ENCODE results near the gene TREX2. TPM values are rescaled to one million over a fixed set of nuclear protein-coding genes. Genes with fewer than 3 reads are reported as not detected.

The TREX2 gene
- total RNA-seq, 1 donor from 2014 or later: 1.2 TPM

DNA sequence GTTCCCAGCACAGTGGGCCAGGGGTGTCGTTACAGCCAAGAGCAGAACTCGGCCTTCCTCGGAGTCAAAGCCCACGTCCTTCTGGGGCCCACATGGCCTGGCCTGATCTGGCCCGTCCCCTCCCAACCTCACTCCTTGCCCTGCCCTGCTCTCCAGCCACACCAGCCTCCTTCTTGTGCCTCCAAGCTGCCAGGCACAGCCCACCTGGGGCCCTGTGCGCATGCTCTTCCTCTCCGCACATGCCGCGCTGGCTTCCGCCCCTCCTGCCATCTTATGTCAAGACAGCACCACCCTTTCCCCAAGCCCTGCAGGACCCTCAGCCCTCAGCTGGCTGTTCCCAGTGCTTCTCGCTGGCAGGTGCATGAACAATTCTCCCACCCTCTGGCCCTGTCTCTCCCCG, 17.7 kb upstream of the TREX2 start:
- H3K27me3 ChIP-seq: no peaks in the 10 kb centered on the region
- TF ChIP-seq, protein P1, sequence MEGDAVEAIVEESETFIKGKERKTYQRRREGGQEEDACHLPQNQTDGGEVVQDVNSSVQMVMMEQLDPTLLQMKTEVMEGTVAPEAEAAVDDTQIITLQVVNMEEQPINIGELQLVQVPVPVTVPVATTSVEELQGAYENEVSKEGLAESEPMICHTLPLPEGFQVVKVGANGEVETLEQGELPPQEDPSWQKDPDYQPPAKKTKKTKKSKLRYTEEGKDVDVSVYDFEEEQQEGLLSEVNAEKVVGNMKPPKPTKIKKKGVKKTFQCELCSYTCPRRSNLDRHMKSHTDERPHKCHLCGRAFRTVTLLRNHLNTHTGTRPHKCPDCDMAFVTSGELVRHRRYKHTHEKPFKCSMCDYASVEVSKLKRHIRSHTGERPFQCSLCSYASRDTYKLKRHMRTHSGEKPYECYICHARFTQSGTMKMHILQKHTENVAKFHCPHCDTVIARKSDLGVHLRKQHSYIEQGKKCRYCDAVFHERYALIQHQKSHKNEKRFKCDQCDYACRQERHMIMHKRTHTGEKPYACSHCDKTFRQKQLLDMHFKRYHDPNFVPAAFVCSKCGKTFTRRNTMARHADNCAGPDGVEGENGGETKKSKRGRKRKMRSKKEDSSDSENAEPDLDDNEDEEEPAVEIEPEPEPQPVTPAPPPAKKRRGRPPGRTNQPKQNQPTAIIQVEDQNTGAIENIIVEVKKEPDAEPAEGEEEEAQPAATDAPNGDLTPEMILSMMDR (IDR thresholded peaks at IDR 0.05): no peak
- no peaks in the 10 kb centered on the region for H3K36me3 ChIP-seq
- no peaks in the 10 kb centered on the region for H3K4me1 ChIP-seq
- ATAC-seq (no peak), DNase-seq (no peak)
- no peaks in the 10 kb centered on the region for H3K9me3 ChIP-seq
- no peak overlapping the region for H3K27ac ChIP-seq
- intact Hi-C loops (cut with DNase I): no loop called here
- H3K4me3 ChIP-seq: no peak overlapping the region

DNA sequence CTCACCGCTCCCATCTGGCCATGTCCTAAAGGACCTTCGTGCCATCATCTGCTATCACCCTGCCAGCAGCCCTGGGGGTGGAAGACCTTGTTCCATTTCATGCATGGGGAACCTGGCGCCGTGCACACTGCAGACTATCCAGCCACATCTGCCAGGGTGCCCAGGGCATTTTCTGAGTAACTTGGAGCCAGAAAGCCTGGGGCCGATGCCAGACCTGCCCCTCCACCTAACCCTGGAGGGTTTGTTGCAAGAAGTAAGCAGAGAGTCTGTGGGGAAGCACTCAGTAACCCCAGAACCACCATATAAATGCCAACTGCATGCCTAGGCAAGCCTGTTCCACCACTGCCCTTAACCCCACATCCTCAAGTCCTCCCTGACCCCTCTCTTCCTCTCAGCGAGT, 17.2 kb upstream of the TREX2 start:
- TF ChIP-seq, protein P1 (IDR thresholded peaks at IDR 0.05): no peak
- Histone ChIP-seq H3K9me3 (no peaks in the 10 kb centered on the region), H3K27ac (no peak overlapping the region), H3K4me1 (no peaks in the 10 kb centered on the region), H3K4me3 (no peak overlapping the region), H3K27me3 (no peaks in the 10 kb centered on the region), H3K36me3 (no peaks in the 10 kb centered on the region)
- intact Hi-C loops (cut with DNase I): no loop called here
- DNase-seq (no peak), ATAC-seq (no peak)

DNA sequence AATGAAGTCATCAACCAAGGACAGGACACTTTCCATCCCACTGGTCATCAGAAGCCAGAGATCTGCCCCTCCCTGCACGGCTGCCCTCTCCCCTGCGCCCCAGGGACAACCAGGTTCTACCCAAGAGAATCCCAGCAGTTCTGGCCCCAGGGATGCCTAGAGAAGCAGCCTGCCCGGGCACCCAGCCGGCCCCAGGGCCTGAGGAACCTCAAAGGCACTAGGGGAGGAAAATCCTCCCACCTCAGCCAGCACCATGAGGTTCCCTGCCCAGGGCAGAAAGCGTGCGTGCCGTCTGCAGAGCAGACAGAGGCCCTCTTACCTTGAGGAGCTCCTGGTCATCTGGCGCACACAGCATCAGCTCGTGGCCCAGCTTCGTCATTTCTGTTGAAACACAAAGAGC, 16.4 kb upstream of the TREX2 start:
- ATAC-seq: no peak
- Histone ChIP-seq H3K36me3 (no peaks in the 10 kb centered on the region), H3K4me3 (no peak overlapping the region), H3K4me1 (no peaks in the 10 kb centered on the region), H3K27ac (no peak overlapping the region), H3K9me3 (no peaks in the 10 kb centered on the region), H3K27me3 (no peaks in the 10 kb centered on the region)
- DNase-seq: no peak
- TF ChIP-seq, protein P1 (IDR thresholded peaks at IDR 0.05): no peak
- intact Hi-C loops (cut with DNase I): no loop called here

DNA sequence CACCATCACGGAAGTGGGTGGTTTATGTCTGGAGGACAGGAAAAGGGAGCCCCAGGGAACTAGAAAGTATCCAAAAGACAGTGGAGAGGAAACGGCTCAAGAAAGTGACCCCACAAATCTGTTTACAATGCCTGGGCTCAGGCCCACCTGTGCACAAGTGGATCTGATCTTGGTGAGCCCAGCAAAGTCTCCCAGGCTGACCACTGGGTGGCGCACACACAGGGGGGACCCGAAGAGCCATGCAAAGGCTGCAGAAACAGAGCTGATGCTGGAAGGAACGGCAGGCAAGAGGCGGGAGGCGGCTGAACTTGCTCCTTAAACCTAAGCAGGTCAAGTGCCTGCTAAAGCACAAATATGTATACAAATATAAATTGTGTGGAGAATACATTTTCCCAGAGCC, 15.0 kb upstream of the TREX2 start:
- no peak overlapping the region for H3K4me3 ChIP-seq
- intact Hi-C loops (cut with DNase I): no loop called here
- H3K27me3 ChIP-seq: no peaks in the 10 kb centered on the region
- H3K27ac ChIP-seq: no peak overlapping the region
- no peaks in the 10 kb centered on the region for H3K36me3 ChIP-seq
- H3K9me3 ChIP-seq: no peaks in the 10 kb centered on the region
- H3K4me1 ChIP-seq: no peaks in the 10 kb centered on the region
- TF ChIP-seq, protein P1 (IDR thresholded peaks at IDR 0.05): peak; percentile 51
- ATAC-seq: peak; percentile 75
- no peak for DNase-seq

DNA sequence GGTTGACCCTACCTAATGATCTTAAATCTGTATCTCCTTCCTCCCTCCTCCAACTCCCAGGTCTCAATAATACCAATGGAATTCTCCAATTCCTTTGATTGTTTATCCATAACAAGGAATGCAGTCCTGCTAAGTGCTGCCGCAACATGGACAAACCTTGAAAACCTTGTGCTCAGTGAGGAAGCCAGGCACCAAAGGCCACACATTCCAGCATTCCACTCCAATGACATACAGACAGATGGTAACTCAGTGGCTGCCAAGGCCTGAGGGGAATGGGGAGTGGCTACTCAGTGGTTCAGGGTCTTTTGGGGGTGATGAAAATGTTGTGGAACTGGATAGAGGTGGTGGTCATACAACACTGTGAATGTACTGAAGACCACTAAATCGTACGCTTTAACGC, 14.1 kb upstream of the TREX2 start:
- H3K27me3 ChIP-seq: no peaks in the 10 kb centered on the region
- DNase-seq (no peak), ATAC-seq (no peak)
- intact Hi-C loops (cut with DNase I): no loop called here
- TF ChIP-seq, protein P1 (IDR thresholded peaks at IDR 0.05): no peak
- no peaks in the 10 kb centered on the region for H3K36me3 ChIP-seq
- no peaks in the 10 kb centered on the region for H3K4me1 ChIP-seq
- H3K4me3 ChIP-seq: no peak overlapping the region
- no peaks in the 10 kb centered on the region for H3K9me3 ChIP-seq
- no peak overlapping the region for H3K27ac ChIP-seq

DNA sequence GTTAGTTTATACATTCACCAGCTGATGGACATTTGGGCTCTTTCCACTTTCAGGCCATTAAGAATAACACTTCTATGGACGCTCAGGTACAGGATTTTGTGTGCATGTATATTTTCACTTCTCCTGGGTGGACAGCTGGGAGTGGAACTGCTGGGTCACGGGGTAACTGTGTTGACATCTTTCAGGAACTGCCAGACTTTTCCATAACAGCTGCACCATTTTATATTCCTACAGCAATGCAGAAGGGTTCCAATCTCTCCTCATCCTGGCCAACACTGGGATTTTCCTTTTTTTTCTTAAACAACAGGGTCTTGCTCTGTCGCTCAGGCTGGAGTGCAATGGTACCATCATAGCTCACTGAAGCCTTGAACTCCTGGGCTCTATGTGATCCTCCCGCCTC, 12.6 kb upstream of the TREX2 start:
- intact Hi-C loops (cut with DNase I): no loop called here
- ATAC-seq (no peak), DNase-seq (no peak)
- no peaks in the 10 kb centered on the region for H3K36me3 ChIP-seq
- no peak overlapping the region for H3K27ac ChIP-seq
- H3K27me3 ChIP-seq: no peaks in the 10 kb centered on the region
- no peaks in the 10 kb centered on the region for H3K4me1 ChIP-seq
- TF ChIP-seq, protein P1 (IDR thresholded peaks at IDR 0.05): no peak
- no peak overlapping the region for H3K4me3 ChIP-seq
- H3K9me3 ChIP-seq: no peaks in the 10 kb centered on the region

Measured in upper lobe of right lung (tissue), 1 donor.